ENCODE measurements around the gene MYLK.
"Not testable (repeated sequence)": the region's sequence is repeated elsewhere in the genome, so short reads cannot be mapped to it uniquely, and the experiment has no call there.

Gene MYLK

GRCh38 chr3:123719061-123719756, 164.9 kb downstream of the MYLK start:
- DNase-seq, result peak; percentile 77

GRCh38 chr3:123718108-123718507, 166.0 kb downstream of the MYLK start:
- DNase-seq, result no peak

- DNase-seq, result peak; percentile 92
Measured at GRCh38 chr3:123717451-123717850, 166.7 kb downstream of the MYLK start.

- no peak for DNase-seq
Measured at GRCh38 chr3:123716411-123716810, 167.7 kb downstream of the MYLK start.

- DNase-seq, result no peak
Measured at GRCh38 chr3:123713211-123713610, 170.9 kb downstream of the MYLK start.

- DNase-seq, result no peak
Measured at GRCh38 chr3:123712077-123712860, 171.9 kb downstream of the MYLK start.

- no peak for DNase-seq
Measured at GRCh38 chr3:123711356-123711755, 172.8 kb downstream of the MYLK start.

GRCh38 chr3:123708531-123708930, 175.6 kb downstream of the MYLK start:
- DNase-seq, result no peak

- not testable (repeated sequence) for DNase-seq
Measured at GRCh38 chr3:123707641-123708040, 176.5 kb downstream of the MYLK start.

- no peak for DNase-seq
Measured at GRCh38 chr3:123706871-123707270, 177.3 kb downstream of the MYLK start.

- no peak for DNase-seq
Measured at GRCh38 chr3:123705488-123706285, 178.4 kb downstream of the MYLK start.

GRCh38 chr3:123703663-123704062, 180.5 kb downstream of the MYLK start:
- not testable (repeated sequence) for DNase-seq

- no peak for DNase-seq
Measured at GRCh38 chr3:123702720-123703119, 181.4 kb downstream of the MYLK start.

- peak; percentile 68 for DNase-seq
Measured at GRCh38 chr3:123702057-123702456, 182.1 kb downstream of the MYLK start.

GRCh38 chr3:123700791-123701722, 183.1 kb downstream of the MYLK start:
- no peak for DNase-seq

GRCh38 chr3:123698813-123699212, 185.3 kb downstream of the MYLK start:
- DNase-seq, result no peak

GRCh38 chr3:123696808-123697207, 187.3 kb downstream of the MYLK start:
- no peak for DNase-seq

- no peak for DNase-seq
Measured at GRCh38 chr3:123695731-123696640, 188.1 kb downstream of the MYLK start.

- DNase-seq, result peak; percentile 40
Measured at GRCh38 chr3:123695152-123695551, 189.0 kb downstream of the MYLK start.

GRCh38 chr3:123694366-123695087, 189.6 kb downstream of the MYLK start:
- peak; percentile 54 for DNase-seq

Measured in EL (cell line).